CD8-positive, alpha-beta memory T cell (primary cell): ENCODE measurements around the gene ROGDI. TPM values are rescaled to one million over a fixed set of nuclear protein-coding genes. Genes with fewer than 3 reads are reported as not detected.
A peak's percentile ranks its signal among the peaks of the same experiment; 100 is the strongest.

Experiments used
- CTCF ChIA-PET: fragments of 350-600 bp; sonication (Branson Sonifier 250); formaldehyde crosslinking; loops from one replicate; lab custom pipeline; 2021; ENCODE audit warnings: antibody characterized with exemption; lab: Charles Lee
- POLR2A ChIA-PET: fragments of 350-600 bp; sonication (Branson Sonifier 250); formaldehyde crosslinking; loops from one replicate; lab custom pipeline; 2021; ENCODE audit warnings: antibody characterized with exemption; lab: Charles Lee
- DNase-seq, 5 donors: peaks; one replicate each; pipeline versions ENCODE4 v3.0.0 to v3.0.0-alpha.2; 2020 to 2022; ENCODE audit warnings: mixed read lengths in 1 of 5
- H3K27ac ChIP-seq: one replicate; pipeline ENCODE4 v1.7.0; 2013; ENCODE audit warnings: low read depth, mild to moderate bottlenecking, low read length, moderate library complexity
- H3K27me3 ChIP-seq: 2 replicates; pipeline ENCODE4 v1.7.0; 2013; ENCODE audit warnings: low read length, mild to moderate bottlenecking; ENCODE audit not compliant: insufficient read depth, poor library complexity, severe bottlenecking
- H3K36me3 ChIP-seq: 2 replicates; pipeline ENCODE4 v1.7.0; 2013; ENCODE audit warnings: mild to moderate bottlenecking, low read length, moderate library complexity; ENCODE audit not compliant: insufficient read depth
- H3K4me1 ChIP-seq: 2 replicates; pipeline ENCODE4 v1.7.0; 2013; ENCODE audit warnings: mild to moderate bottlenecking, low read length, moderate library complexity; ENCODE audit not compliant: insufficient read depth
- H3K4me3 ChIP-seq: 2 replicates; pipeline ENCODE4 v1.7.0; 2013; ENCODE audit warnings: mild to moderate bottlenecking, low read length
- H3K9me3 ChIP-seq: 2 replicates; pipeline ENCODE4 v1.7.0; 2013; ENCODE audit warnings: mild to moderate bottlenecking, low read length
- H3K27ac Mint-ChIP-seq, 8 donors: one replicate each; pipeline ENCODE4 v1.8.0; 2020 to 2021; ENCODE audit warnings: mixed read lengths in 8 of 8, mild to moderate bottlenecking in 6 of 8, inconsistent platforms in 3 of 8, moderate library complexity in 3 of 8
- H3K27me3 Mint-ChIP-seq, 2 donors: one replicate each; pipeline ENCODE4 v1.8.0; 2020 to 2021; ENCODE audit warnings: mixed read lengths in 2 of 2, mild to moderate bottlenecking in 1 of 2, moderate library complexity in 1 of 2
- H3K36me3 Mint-ChIP-seq, 3 donors: one replicate each; pipeline ENCODE4 v1.8.0; 2020 to 2021; ENCODE audit warnings: mixed read lengths in 3 of 3, inconsistent platforms in 1 of 3, mild to moderate bottlenecking in 1 of 3
- H3K4me1 Mint-ChIP-seq, 3 donors: one replicate each; pipeline ENCODE4 v1.8.0; 2020 to 2021; ENCODE audit warnings: mixed read lengths in 3 of 3, inconsistent platforms in 1 of 3, mild to moderate bottlenecking in 1 of 3
- H3K4me3 Mint-ChIP-seq, 7 donors: one replicate each; pipeline ENCODE4 v1.8.0; 2020 to 2021; ENCODE audit warnings: mixed read lengths in 7 of 7, mild to moderate bottlenecking in 6 of 7, moderate library complexity in 4 of 7, inconsistent platforms in 2 of 7
- H3K9me3 Mint-ChIP-seq, 5 donors: one replicate each; pipeline ENCODE4 v1.8.0; 2020 to 2022; ENCODE audit warnings: mixed read lengths in 5 of 5, mild to moderate bottlenecking in 3 of 5, moderate library complexity in 2 of 5, inconsistent platforms in 1 of 5
- polyA plus RNA-seq: library from polyadenylated mRNA; unstranded; fragments of 300-500 nt; fragmentation: Illumina TruSeq; gene quantifications from one replicate; pipeline ENCODE4 v1.2.3, GENCODE V29; 2021
- total RNA-seq, 2 experiments: library from RNA; stranded (reverse); gene quantifications; one replicate each; pipeline ENCODE4 v1.2.3, GENCODE V29; 2021

ROGDI gene
- total and polyA plus RNA-seq, 3 experiments from 2014 or later: 7.4 to 8.1 (median 7.8) TPM

DNA sequence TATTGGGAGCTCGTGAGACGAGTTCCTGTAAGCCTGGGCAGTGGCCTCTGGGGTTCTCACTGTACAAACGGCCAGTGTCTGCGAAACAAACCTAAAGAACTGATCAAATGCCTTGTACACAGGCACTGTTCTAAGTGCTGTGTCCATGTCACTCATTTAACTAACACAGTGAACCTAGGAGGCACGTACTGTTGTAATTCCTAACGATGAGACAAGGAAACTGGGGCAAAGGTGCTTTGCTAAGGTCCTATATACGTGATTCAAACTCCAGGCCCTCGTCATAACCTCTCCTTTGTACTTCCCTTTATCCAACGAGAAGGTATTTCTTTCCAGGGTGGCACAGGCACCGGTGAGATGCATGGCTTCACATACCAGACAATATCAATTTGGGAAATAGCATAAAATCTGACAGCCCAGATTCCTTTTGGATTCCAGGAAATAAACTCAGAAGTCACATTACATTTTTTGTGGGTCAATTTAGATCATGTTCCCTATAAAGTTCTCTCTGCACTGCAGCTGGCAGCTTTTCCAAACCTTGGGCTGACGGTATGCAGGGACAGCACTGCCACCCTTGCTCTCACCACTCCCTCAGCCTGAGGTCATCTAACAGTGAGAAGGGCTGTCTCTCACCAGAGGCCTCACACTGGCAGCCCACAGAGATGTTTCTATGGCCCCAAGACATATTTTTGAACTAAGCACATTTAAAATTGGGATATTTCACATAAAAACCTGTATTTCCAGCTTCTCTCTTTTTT, 26.3 kb upstream of the ROGDI start:
- H3K4me1 ChIP-seq: no peaks in the 10 kb centered on the region
- Mint-ChIP-seq H3K27me3 (no peaks in the 10 kb centered on the region), H3K4me3 (no peak overlapping the region), H3K36me3 (peaks cover 12 to 87% (median 23%) of the 10 kb centered on the region in 3 donors), H3K4me1 (peaks cover 11 to 14% (median 11%) of the 10 kb centered on the region in 3 donors), H3K9me3 (no peaks in the 10 kb centered on the region), H3K27ac (no peak overlapping the region)
- H3K9me3 ChIP-seq: no peaks in the 10 kb centered on the region
- POLR2A ChIA-PET: no interaction called here
- H3K27me3 ChIP-seq: no peaks in the 10 kb centered on the region
- peaks cover 60% of the 10 kb centered on the region for H3K36me3 ChIP-seq
- no peak overlapping the region for H3K4me3 ChIP-seq
- no peak overlapping the region for H3K27ac ChIP-seq
- CTCF ChIA-PET: no interaction called here
- no peak for DNase-seq

DNA sequence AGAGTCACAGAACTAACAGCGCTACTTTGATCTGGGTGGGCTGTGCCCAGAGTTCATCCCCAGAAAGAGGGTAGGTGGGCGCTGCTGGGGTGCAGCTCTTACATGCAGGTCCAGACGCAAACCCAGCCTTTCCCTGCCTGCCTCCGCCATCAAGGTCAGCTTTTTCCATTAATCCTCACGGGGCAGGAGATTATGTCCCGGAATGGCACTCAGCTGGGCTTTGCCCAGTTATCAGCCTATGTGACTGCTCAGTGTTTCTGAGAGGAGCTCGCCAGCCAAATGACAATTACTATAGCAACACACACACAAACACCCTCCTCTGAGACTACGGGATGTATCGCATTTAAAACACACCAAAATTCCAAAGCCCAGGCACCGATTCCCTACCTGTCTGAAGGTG, 24.5 kb upstream of the ROGDI start:
- DNase-seq: no peak
- Mint-ChIP-seq H3K4me1 (peaks cover 0 to 6% (median 3%) of the 10 kb centered on the region in 3 donors), H3K4me3 (no peak overlapping the region), H3K27me3 (no peaks in the 10 kb centered on the region), H3K9me3 (no peaks in the 10 kb centered on the region), H3K36me3 (peaks cover 12 to 85% (median 24%) of the 10 kb centered on the region in 3 donors), H3K27ac (no peak overlapping the region)
- no peaks in the 10 kb centered on the region for H3K27me3 ChIP-seq
- ChIA-PET POLR2A (no interaction called here), CTCF (no interaction called here)
- no peaks in the 10 kb centered on the region for H3K9me3 ChIP-seq
- H3K4me1 ChIP-seq: no peaks in the 10 kb centered on the region
- peaks cover 60% of the 10 kb centered on the region for H3K36me3 ChIP-seq
- H3K27ac ChIP-seq: no peak overlapping the region
- no peak overlapping the region for H3K4me3 ChIP-seq

DNA sequence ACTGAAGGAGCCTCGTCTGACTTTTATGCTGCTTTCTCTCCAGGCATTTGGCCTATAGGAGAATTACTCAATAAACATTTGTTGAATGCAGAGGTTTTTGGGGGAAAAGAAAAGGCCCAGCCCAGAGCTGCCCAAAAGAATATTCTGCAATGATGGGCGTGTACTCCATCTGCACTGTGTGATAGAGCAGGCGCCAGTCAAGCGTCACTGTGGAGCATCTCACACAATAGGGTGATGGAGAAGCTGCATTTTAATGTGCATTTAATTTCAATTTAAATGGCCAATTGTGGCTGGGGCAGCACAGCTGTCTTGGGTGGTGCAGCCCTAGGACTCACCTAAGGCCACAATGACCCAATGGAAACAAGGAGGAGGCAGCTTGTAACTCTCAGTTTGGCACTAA, 24.1 kb upstream of the ROGDI start:
- Histone ChIP-seq H3K36me3 (peaks cover 59% of the 10 kb centered on the region), H3K9me3 (no peaks in the 10 kb centered on the region), H3K27me3 (no peaks in the 10 kb centered on the region), H3K27ac (no peak overlapping the region), H3K4me1 (no peaks in the 10 kb centered on the region), H3K4me3 (no peak overlapping the region)
- no peak overlapping the region for H3K4me3 Mint-ChIP-seq
- POLR2A ChIA-PET: no interaction called here
- CTCF ChIA-PET: no interaction called here
- no peak overlapping the region for H3K27ac Mint-ChIP-seq
- H3K36me3 Mint-ChIP-seq: peaks cover 12 to 85% (median 23%) of the 10 kb centered on the region in 3 donors
- no peak for DNase-seq
- peaks cover 0 to 6% (median 3%) of the 10 kb centered on the region in 3 donors for H3K4me1 Mint-ChIP-seq
- H3K27me3 Mint-ChIP-seq: no peaks in the 10 kb centered on the region
- H3K9me3 Mint-ChIP-seq: no peaks in the 10 kb centered on the region

DNA sequence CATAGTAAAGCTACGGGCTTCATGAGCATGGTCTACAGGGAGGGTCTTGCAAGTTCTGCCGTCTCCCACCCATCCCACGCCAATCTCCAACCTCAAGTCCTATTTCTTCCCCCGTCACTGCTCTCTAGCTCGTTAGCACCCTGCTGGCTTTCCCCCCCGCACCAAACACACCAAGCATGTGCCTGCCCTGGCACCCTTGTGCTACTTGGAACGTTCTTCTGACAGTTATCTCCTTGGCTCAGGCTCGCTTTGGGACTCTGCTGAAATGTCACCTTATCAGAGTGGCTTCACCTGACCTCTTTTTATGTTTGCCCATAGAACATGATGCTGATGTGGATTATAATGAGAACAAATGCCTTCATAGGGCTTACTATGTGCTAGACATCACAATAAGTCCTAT, 22.8 kb upstream of the ROGDI start:
- ChIA-PET POLR2A (no interaction called here), CTCF (no interaction called here)
- H3K4me3 Mint-ChIP-seq: no peak overlapping the region
- no peaks in the 10 kb centered on the region for H3K27me3 Mint-ChIP-seq
- Histone ChIP-seq H3K36me3 (peaks cover 56% of the 10 kb centered on the region), H3K27ac (no peak overlapping the region), H3K27me3 (no peaks in the 10 kb centered on the region), H3K9me3 (no peaks in the 10 kb centered on the region), H3K4me3 (no peak overlapping the region), H3K4me1 (no peaks in the 10 kb centered on the region)
- no peaks in the 10 kb centered on the region for H3K9me3 Mint-ChIP-seq
- DNase-seq: no peak
- H3K27ac Mint-ChIP-seq: peak overlapping the region in 2 of 8 donors; percentile 24 to 43
- peaks cover 0 to 4% (median 0%) of the 10 kb centered on the region in 3 donors for H3K4me1 Mint-ChIP-seq
- peaks cover 4 to 84% (median 19%) of the 10 kb centered on the region in 3 donors for H3K36me3 Mint-ChIP-seq

DNA sequence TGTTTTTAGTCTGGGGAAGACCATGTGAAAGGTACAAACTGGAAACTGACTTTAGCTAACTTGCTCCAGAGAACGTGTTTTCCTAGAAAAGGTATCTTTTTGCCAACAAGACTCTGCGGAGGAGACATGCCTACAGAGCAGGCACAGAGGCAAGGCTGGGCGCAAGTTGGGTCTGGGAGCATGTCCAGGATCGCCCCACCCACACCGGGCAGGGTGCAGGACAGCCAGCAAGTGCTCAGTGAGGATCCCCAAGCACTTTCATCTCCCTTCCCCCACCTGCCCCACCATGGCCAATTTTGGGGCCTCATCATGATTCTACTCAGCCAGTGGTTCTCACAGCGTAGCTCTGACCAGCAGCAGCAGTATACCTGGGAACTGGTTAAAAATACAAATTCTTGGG, 18.2 kb upstream of the ROGDI start:
- Mint-ChIP-seq H3K4me3 (no peak overlapping the region), H3K9me3 (no peaks in the 10 kb centered on the region), H3K4me1 (peaks cover 0 to 4% (median 0%) of the 10 kb centered on the region in 3 donors), H3K36me3 (peaks cover 9 to 78% (median 18%) of the 10 kb centered on the region in 3 donors), H3K27ac (peak overlapping the region in 1 of 8 donors; percentile 41), H3K27me3 (no peaks in the 10 kb centered on the region)
- no peak for DNase-seq
- ChIA-PET CTCF (interaction anchor here (0.6 kb wide), 1 partner anchor 22 kb away, joined by 3 read pairs; no protein-coding TSS in a partner anchor), POLR2A (no interaction called here)
- no peaks in the 10 kb centered on the region for H3K27me3 ChIP-seq
- no peak overlapping the region for H3K27ac ChIP-seq
- no peak overlapping the region for H3K4me3 ChIP-seq
- peaks cover 35% of the 10 kb centered on the region for H3K36me3 ChIP-seq
- H3K9me3 ChIP-seq: no peaks in the 10 kb centered on the region
- H3K4me1 ChIP-seq: no peaks in the 10 kb centered on the region

DNA sequence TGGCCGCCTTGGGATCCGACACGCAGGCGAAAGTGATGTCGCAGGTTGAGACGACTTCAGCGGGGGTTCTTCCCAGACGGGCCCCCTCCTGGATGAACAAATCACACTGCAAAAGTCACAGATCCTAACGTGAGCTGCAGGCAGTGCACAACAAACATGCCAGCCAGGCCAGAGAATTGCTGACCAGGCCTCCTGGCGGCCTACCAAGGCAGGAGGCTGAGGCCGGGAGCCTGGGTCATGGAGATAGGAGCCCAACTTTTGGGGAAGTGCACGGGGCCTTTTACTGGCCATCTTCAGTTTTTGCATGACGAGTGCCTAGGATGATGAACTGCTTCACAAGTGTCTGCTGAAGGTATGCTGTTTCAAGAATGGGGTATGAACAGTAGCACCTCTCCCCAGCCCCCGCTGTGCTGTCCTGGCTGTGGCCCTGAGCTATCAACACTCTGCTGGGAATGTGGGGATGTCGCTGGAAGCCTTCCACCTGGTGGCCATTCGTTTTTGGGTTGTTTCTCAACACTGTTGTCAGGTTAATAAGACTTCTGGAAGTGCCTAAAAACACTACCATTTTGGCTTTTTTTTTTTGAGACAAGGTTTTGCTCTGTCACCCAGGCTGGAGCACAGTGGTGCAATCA, 12.2 kb upstream of the ROGDI start:
- ChIA-PET POLR2A (no interaction called here), CTCF (no interaction called here)

DNA sequence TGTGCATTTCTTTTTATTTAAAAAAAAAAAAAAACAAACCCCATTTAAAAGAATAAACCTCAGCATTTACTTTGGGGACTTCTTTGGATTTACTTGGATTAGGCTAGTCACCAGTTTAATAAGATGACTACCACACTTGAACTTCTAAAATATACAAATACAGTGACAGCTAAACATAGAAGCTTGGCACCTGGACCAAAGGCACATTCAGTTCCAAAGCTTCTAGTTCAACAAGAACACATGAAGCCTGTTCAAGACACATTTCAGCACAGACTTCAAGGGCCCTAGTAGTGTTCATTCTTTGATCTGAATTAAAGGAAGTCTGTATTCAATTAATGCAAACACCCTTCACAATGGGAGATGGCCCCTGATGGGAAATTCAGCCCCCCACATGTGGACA, 11.6 kb upstream of the ROGDI start:
- Mint-ChIP-seq H3K4me1 (no peaks in the 10 kb centered on the region), H3K4me3 (no peak overlapping the region), H3K9me3 (no peaks in the 10 kb centered on the region), H3K27ac (peak overlapping the region in 1 of 8 donors; percentile 40), H3K36me3 (peaks cover 5 to 73% (median 16%) of the 10 kb centered on the region in 3 donors), H3K27me3 (no peaks in the 10 kb centered on the region)
- Histone ChIP-seq H3K27ac (no peak overlapping the region), H3K4me3 (no peak overlapping the region), H3K9me3 (no peaks in the 10 kb centered on the region), H3K27me3 (no peaks in the 10 kb centered on the region), H3K4me1 (no peaks in the 10 kb centered on the region), H3K36me3 (peaks cover 26% of the 10 kb centered on the region)
- POLR2A ChIA-PET: no interaction called here
- DNase-seq: no peak
- CTCF ChIA-PET: no interaction called here

More for the DNA sequence above, 12.2 kb upstream of the ROGDI start:
- peaks cover 5 to 77% (median 16%) of the 10 kb centered on the region in 3 donors for H3K36me3 Mint-ChIP-seq
- Histone ChIP-seq H3K27ac (no peak overlapping the region), H3K27me3 (no peaks in the 10 kb centered on the region), H3K36me3 (peaks cover 26% of the 10 kb centered on the region), H3K4me3 (no peak overlapping the region), H3K9me3 (no peaks in the 10 kb centered on the region), H3K4me1 (no peaks in the 10 kb centered on the region)
- no peaks in the 10 kb centered on the region for H3K4me1 Mint-ChIP-seq
- H3K9me3 Mint-ChIP-seq: no peaks in the 10 kb centered on the region
- H3K4me3 Mint-ChIP-seq: no peak overlapping the region
- H3K27ac Mint-ChIP-seq: peak overlapping the region in 1 of 8 donors; percentile 65
- no peaks in the 10 kb centered on the region for H3K27me3 Mint-ChIP-seq
- no peak for DNase-seq

DNA sequence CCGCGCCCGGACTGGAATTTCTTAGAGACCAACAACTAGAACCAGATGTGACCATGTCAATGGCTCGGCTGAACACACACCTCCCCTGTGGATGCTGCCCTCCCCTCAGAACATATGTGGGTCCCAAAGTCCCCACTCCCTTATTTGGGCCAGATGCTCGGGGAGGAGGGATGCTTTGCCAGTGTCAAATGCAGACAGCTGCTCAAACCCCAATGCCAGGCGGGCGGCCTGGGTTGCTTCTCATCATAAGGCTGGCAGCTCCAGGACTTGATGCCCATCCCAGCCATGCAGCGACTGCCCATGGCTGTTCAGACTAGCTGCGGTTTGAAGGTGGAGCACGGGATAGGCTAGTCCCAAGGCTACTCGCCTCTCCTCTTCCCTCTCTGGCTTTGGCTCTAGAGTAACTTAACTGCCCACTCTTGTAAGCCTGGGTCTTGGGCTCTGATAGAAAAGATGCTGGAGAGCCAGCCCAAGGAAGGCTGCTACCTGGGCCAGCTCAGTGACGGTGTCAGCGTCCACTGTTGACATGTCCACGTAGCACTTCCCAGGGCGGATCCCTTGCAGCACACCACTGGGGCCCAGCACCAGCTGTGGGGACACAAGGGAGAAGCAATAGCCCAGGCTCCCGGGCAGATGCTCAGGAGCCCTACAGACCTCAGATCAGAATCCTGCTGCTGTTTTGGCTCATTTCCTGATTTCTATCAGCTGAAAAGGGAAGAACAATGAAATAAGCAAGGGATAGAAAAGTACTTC, 11.0 kb upstream of the ROGDI start:
- peaks cover 26% of the 10 kb centered on the region for H3K36me3 ChIP-seq
- CTCF ChIA-PET: no interaction called here

More for the DNA sequence above, 11.0 kb upstream of the ROGDI start:
- H3K9me3 Mint-ChIP-seq: no peaks in the 10 kb centered on the region
- peak overlapping the region in 1 of 8 donors; percentile 68 for H3K27ac Mint-ChIP-seq
- DNase-seq: no peak
- Histone ChIP-seq H3K27ac (no peak overlapping the region), H3K4me3 (no peak overlapping the region), H3K4me1 (no peaks in the 10 kb centered on the region), H3K9me3 (no peaks in the 10 kb centered on the region), H3K27me3 (no peaks in the 10 kb centered on the region)
- no peaks in the 10 kb centered on the region for H3K27me3 Mint-ChIP-seq
- peaks cover 5 to 72% (median 16%) of the 10 kb centered on the region in 3 donors for H3K36me3 Mint-ChIP-seq
- no peak overlapping the region for H3K4me3 Mint-ChIP-seq
- POLR2A ChIA-PET: no interaction called here
- H3K4me1 Mint-ChIP-seq: no peaks in the 10 kb centered on the region
